HFFc6 (cell line): Measurements from ENCODE around the gene TMEM151B. TPM values are rescaled to one million over a fixed set of nuclear protein-coding genes. Genes with fewer than 3 reads are reported as not detected.
"Not testable (repeated sequence)": the region's sequence is repeated elsewhere in the genome, so short reads cannot be mapped to it uniquely, and the experiment has no call there.

ENCODE experiments used
- DNase-seq: peaks from one replicate; pipeline ENCODE4 v3.0.0-alpha.2; 2018
- H3K27ac Mint-ChIP-seq: 2 replicates; pipeline ENCODE4 v1.8.0; 2020; ENCODE audit warnings: mild to moderate bottlenecking, mixed read lengths
- H3K27me3 Mint-ChIP-seq: 2 replicates; pipeline ENCODE4 v1.8.0; 2021; ENCODE audit warnings: mild to moderate bottlenecking, moderate library complexity, mixed read lengths; ENCODE audit not compliant: insufficient read depth
- H3K36me3 Mint-ChIP-seq: 2 replicates; pipeline ENCODE4 v1.8.0; 2021; ENCODE audit warnings: low read depth, mixed read lengths
- H3K4me1 Mint-ChIP-seq: 2 replicates; pipeline ENCODE4 v1.8.0; 2020; ENCODE audit warnings: low read depth, mixed read lengths
- H3K4me3 Mint-ChIP-seq: 2 replicates; pipeline ENCODE4 v1.8.0; 2020; ENCODE audit warnings: mild to moderate bottlenecking, moderate library complexity, mixed read lengths
- H3K9me3 Mint-ChIP-seq: 2 replicates; pipeline ENCODE4 v1.8.0; 2020; ENCODE audit warnings: mild to moderate bottlenecking, mixed read lengths
- CTCF ChIP-seq: fragments of 200-600 bp; sonication (generic); IDR thresholded peaks from 2 replicates; pipeline ENCODE4 v1.5.0; 2021; ENCODE audit warnings: antibody characterized with exemption, mild to moderate bottlenecking
- total RNA-seq, 6 experiments: library from RNA; stranded (reverse); fragmentation: NEBNext Ultra II Directional; extraction: Animal tissue kit (Norgen Biotek cat#: 25700); gene quantifications; 2 replicates in 1 of 6; 3 replicates in 5 of 6; pipeline ENCODE4 v1.2.3, GENCODE V29; 2021

Gene TMEM151B
- total RNA-seq, 6 experiments from 2014 or later: not detected

- peaks cover 32% of the 10 kb centered on the region for H3K27me3 Mint-ChIP-seq
These were observed 69.7 kb downstream of the TMEM151B start for GRCh38 chr6:44339763-44340625.

GRCh38 chr6:44341095-44341890 is 71.0 kb downstream of the TMEM151B start:
- DNase-seq: no peak
- no peaks in the 10 kb centered on the region for H3K4me1 Mint-ChIP-seq
- H3K9me3 Mint-ChIP-seq: no peaks in the 10 kb centered on the region
- peaks cover 40% of the 10 kb centered on the region for H3K27me3 Mint-ChIP-seq
- TF ChIP-seq CTCF: no peak
- H3K36me3 Mint-ChIP-seq: no peaks in the 10 kb centered on the region
- H3K27ac Mint-ChIP-seq: no peak overlapping the region
- H3K4me3 Mint-ChIP-seq: no peak overlapping the region

More at GRCh38 chr6:44339763-44340625, 69.7 kb downstream of the TMEM151B start:
- Mint-ChIP-seq H3K36me3 (no peaks in the 10 kb centered on the region), H3K4me3 (no peak overlapping the region), H3K4me1 (no peaks in the 10 kb centered on the region), H3K9me3 (no peaks in the 10 kb centered on the region), H3K27ac (no peak overlapping the region)
- peak; percentile 50 for DNase-seq
- TF ChIP-seq CTCF: no peak

- Mint-ChIP-seq H3K4me3 (no peak overlapping the region), H3K9me3 (no peaks in the 10 kb centered on the region), H3K27ac (no peak overlapping the region), H3K27me3 (peaks cover 34% of the 10 kb centered on the region), H3K4me1 (no peaks in the 10 kb centered on the region), H3K36me3 (no peaks in the 10 kb centered on the region)
- no peak for TF ChIP-seq CTCF
- DNase-seq: no peak
These were observed 71.8 kb downstream of the TMEM151B start for GRCh38 chr6:44342052-44342451.

GRCh38 chr6:44342489-44342888 is 72.2 kb downstream of the TMEM151B start, which contains the start of gene SPATS1:
TSS of gene SPATS1 (plus strand) at chr6:44342650. CDS start at chr6:44343096, 446 bp downstream.
- H3K4me3 Mint-ChIP-seq: no peak within 1 kb of the TSS
- H3K36me3 Mint-ChIP-seq: no peaks in the 10 kb centered on the region
- DNase-seq: no peak
- TF ChIP-seq CTCF: no peak
- no peaks in the 10 kb centered on the region for H3K4me1 Mint-ChIP-seq
- no peak within 1 kb of the TSS for H3K27ac Mint-ChIP-seq
- peaks cover 33% of the 10 kb centered on the region for H3K27me3 Mint-ChIP-seq
- H3K9me3 Mint-ChIP-seq: no peaks in the 10 kb centered on the region

- H3K9me3 Mint-ChIP-seq, H3K4me1 Mint-ChIP-seq, H3K36me3 Mint-ChIP-seq, DNase-seq, H3K4me3 Mint-ChIP-seq, H3K27ac Mint-ChIP-seq: not testable (repeated sequence)
- H3K27me3 Mint-ChIP-seq: peaks cover 41% of the 10 kb centered on the region
These were observed 76.6 kb downstream of the TMEM151B start for GRCh38 chr6:44346818-44347217.
